Measurements from ENCODE around the gene TMEM218.

Gene TMEM218

GRCh38 chr11:125094731-125095130, 16.7 kb downstream of the TMEM218 start:
- Histone ChIP-seq H3K4me3 (IDR thresholded peaks at IDR 0.05; ENCODE audit: insufficient read depth, low read depth, low read length) (no peak overlapping the region), H2AFZ (ENCODE audit: low read depth) (no peak overlapping the region), H3K9ac (no peak overlapping the region), H3K27me3 (ENCODE audit: insufficient read depth, low read depth) (no peaks in the 10 kb centered on the region), H3K4me2 (no peak overlapping the region), H3K4me1 (ENCODE audit: low read depth, poor library complexity, severe bottlenecking) (no peaks in the 10 kb centered on the region), H3K79me2 (ENCODE audit: insufficient read depth, low read depth) (no peaks in the 10 kb centered on the region), H3K36me3 (ENCODE audit: insufficient read depth) (no peaks in the 10 kb centered on the region), H3K27ac (no peak overlapping the region), H4K20me1 (ENCODE audit: insufficient read depth) (no peaks in the 10 kb centered on the region)
- TF ChIP-seq CTCF (conservative IDR thresholded peaks at IDR 0.05; ENCODE audit: low read depth, low read length), result no peak

- no peak overlapping the region for H2AFZ ChIP-seq (ENCODE audit: low read depth)
- no peaks in the 10 kb centered on the region for H3K36me3 ChIP-seq (ENCODE audit: insufficient read depth)
- TF ChIP-seq CTCF (conservative IDR thresholded peaks at IDR 0.05; ENCODE audit: low read depth, low read length), result no peak
- no peaks in the 10 kb centered on the region for H3K4me1 ChIP-seq (ENCODE audit: low read depth, poor library complexity, severe bottlenecking)
- H4K20me1 ChIP-seq (ENCODE audit: insufficient read depth), result no peaks in the 10 kb centered on the region
- no peak overlapping the region for H3K27ac ChIP-seq
- no peaks in the 10 kb centered on the region for H3K27me3 ChIP-seq (ENCODE audit: insufficient read depth, low read depth)
- H3K79me2 ChIP-seq (ENCODE audit: insufficient read depth, low read depth), result no peaks in the 10 kb centered on the region
- H3K4me2 ChIP-seq, result no peak overlapping the region
- no peak overlapping the region for H3K9ac ChIP-seq
- H3K4me3 ChIP-seq (IDR thresholded peaks at IDR 0.05; ENCODE audit: insufficient read depth, low read depth, low read length), result no peak overlapping the region
Observed at GRCh38 chr11:125093502-125093901, 17.9 kb downstream of the TMEM218 start.

GRCh38 chr11:125092669-125093068, 18.8 kb downstream of the TMEM218 start:
- H3K27me3 ChIP-seq (ENCODE audit: insufficient read depth, low read depth), result no peaks in the 10 kb centered on the region
- H4K20me1 ChIP-seq (ENCODE audit: insufficient read depth), result no peaks in the 10 kb centered on the region
- H3K36me3 ChIP-seq (ENCODE audit: insufficient read depth), result no peaks in the 10 kb centered on the region
- H3K27ac ChIP-seq, result no peak overlapping the region
- H3K4me2 ChIP-seq, result no peak overlapping the region
- TF ChIP-seq CTCF (conservative IDR thresholded peaks at IDR 0.05; ENCODE audit: low read depth, low read length), result no peak
- H3K9ac ChIP-seq, result no peak overlapping the region
- H3K79me2 ChIP-seq (ENCODE audit: insufficient read depth, low read depth), result no peaks in the 10 kb centered on the region
- H2AFZ ChIP-seq (ENCODE audit: low read depth), result no peak overlapping the region
- no peak overlapping the region for H3K4me3 ChIP-seq (IDR thresholded peaks at IDR 0.05; ENCODE audit: insufficient read depth, low read depth, low read length)
- no peaks in the 10 kb centered on the region for H3K4me1 ChIP-seq (ENCODE audit: low read depth, poor library complexity, severe bottlenecking)

GRCh38 chr11:125091877-125092664, 19.4 kb downstream of the TMEM218 start:
- Histone ChIP-seq H3K27ac (no peak overlapping the region), H3K79me2 (ENCODE audit: insufficient read depth, low read depth) (no peaks in the 10 kb centered on the region), H3K4me2 (no peak overlapping the region), H3K4me3 (IDR thresholded peaks at IDR 0.05; ENCODE audit: insufficient read depth, low read depth, low read length) (no peak overlapping the region), H3K4me1 (ENCODE audit: low read depth, poor library complexity, severe bottlenecking) (no peaks in the 10 kb centered on the region), H3K36me3 (ENCODE audit: insufficient read depth) (no peaks in the 10 kb centered on the region), H3K27me3 (ENCODE audit: insufficient read depth, low read depth) (no peaks in the 10 kb centered on the region), H4K20me1 (ENCODE audit: insufficient read depth) (no peaks in the 10 kb centered on the region), H2AFZ (ENCODE audit: low read depth) (no peak overlapping the region), H3K9ac (no peak overlapping the region)
- TF ChIP-seq CTCF (conservative IDR thresholded peaks at IDR 0.05; ENCODE audit: low read depth, low read length), result no peak

All from KMS-11 (cell line).